ENCODE measurements around the gene ASAP3.

DNA sequence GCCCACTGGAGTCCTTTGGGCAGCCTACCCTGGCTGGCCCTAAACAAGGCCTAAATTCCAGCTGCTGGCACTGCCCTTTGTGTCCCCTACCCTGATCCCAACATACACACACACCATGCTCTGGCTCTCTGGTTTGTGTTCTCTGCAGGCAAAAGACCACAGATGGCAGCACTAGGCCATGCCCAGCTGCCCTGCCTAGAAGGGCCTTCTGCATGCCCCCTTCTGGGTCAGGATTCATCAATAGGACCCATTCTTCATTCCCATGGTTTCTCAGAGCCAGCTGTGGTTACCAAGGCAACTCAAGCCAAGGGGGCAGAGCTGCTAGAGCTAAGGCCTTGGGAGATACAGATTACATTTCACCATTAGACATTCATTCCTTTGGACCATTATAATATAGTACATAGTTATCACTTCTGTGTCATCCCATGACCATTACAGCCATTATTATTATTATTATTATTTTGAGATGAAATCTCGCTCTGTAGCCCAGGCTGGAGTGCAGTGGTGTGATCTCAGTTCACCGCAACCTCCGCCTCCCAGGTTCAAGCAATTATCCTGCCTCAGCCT lies 17.5 kb downstream of the ASAP3 start:
- TF ChIP-seq FOS (IDR thresholded peaks at IDR 0.05; ENCODE audit: low read depth, low read length) = no peak
- TF ChIP-seq, protein P1, sequence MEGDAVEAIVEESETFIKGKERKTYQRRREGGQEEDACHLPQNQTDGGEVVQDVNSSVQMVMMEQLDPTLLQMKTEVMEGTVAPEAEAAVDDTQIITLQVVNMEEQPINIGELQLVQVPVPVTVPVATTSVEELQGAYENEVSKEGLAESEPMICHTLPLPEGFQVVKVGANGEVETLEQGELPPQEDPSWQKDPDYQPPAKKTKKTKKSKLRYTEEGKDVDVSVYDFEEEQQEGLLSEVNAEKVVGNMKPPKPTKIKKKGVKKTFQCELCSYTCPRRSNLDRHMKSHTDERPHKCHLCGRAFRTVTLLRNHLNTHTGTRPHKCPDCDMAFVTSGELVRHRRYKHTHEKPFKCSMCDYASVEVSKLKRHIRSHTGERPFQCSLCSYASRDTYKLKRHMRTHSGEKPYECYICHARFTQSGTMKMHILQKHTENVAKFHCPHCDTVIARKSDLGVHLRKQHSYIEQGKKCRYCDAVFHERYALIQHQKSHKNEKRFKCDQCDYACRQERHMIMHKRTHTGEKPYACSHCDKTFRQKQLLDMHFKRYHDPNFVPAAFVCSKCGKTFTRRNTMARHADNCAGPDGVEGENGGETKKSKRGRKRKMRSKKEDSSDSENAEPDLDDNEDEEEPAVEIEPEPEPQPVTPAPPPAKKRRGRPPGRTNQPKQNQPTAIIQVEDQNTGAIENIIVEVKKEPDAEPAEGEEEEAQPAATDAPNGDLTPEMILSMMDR (conservative IDR thresholded peaks at IDR 0.05; ENCODE audit: low read depth, low read length) = no peak
- no peak for TF ChIP-seq MAZ (IDR thresholded peaks at IDR 0.05; ENCODE audit: borderline replicate concordance, low read depth, low read length)
- no peak for TF ChIP-seq RAD21 (IDR thresholded peaks at IDR 0.05; ENCODE audit: low read length)
- no peak for TF ChIP-seq CHD1 (IDR thresholded peaks at IDR 0.05; ENCODE audit: low read depth, low read length)
- TF ChIP-seq POLR2A (IDR thresholded peaks at IDR 0.05; ENCODE audit: low read depth, low read length) = no peak
- no peak for TF ChIP-seq MXI1 (IDR thresholded peaks at IDR 0.05; ENCODE audit: borderline replicate concordance, low read depth, low read length)
- TF ChIP-seq SMC3 (IDR thresholded peaks at IDR 0.05; ENCODE audit: low read depth, low read length) = no peak
